PC-9 (cell line): ENCODE data around the gene SSB. TPM values are rescaled to one million over a fixed set of nuclear protein-coding genes. Genes with fewer than 3 reads are reported as not detected.
"Not testable (repeated sequence)": the region's sequence is repeated elsewhere in the genome, so short reads cannot be mapped to it uniquely, and the experiment has no call there.

Experiments used
- BruUV-seq: library from RNA; stranded (reverse); fragments of 400-500 nt; replicated peaks from 2 replicates; lab custom pipeline; 2021; lab: Mats Ljungman, UMichigan
- CTCF ChIA-PET: fragments of 300-600 bp; sonication (Branson Sonifier 250); formaldehyde crosslinking; loops from one replicate; lab custom pipeline; 2022; ENCODE audit warnings: antibody characterized with exemption; lab: Charles Lee
- POLR2A ChIA-PET: fragments of 300-600 bp; sonication (Branson Sonifier 250); formaldehyde crosslinking; loops from one replicate; lab custom pipeline; 2022; ENCODE audit warnings: antibody characterized with exemption; ENCODE audit not compliant: unreplicated experiment; lab: Charles Lee
- DNase-seq, 2 experiments: peaks; one replicate each; pipeline versions ENCODE4 v3.0.0 to v3.0.0-alpha.2; 2015 to 2022; ENCODE audit warnings: mixed read lengths in 1 of 2
- H2AFZ ChIP-seq: fragments of 200-600 bp; sonication (generic); 2 replicates; pipeline ENCODE4 v1.8.1; 2017; ENCODE audit warnings: antibody characterized with exemption
- H3F3A ChIP-seq: fragments of 200-600 bp; sonication (generic); 2 replicates; pipeline ENCODE4 v1.8.1; 2017; ENCODE audit warnings: antibody characterized with exemption, mild to moderate bottlenecking, low read depth; ENCODE audit not compliant: insufficient read depth
- H3K27ac ChIP-seq: fragments of 200-600 bp; sonication (generic); 2 replicates; pipeline ENCODE4 v1.6.1; 2016; ENCODE audit warnings: mixed run types
- H3K27me3 ChIP-seq: fragments of 200-600 bp; sonication (generic); 2 replicates; pipeline ENCODE4 v1.6.1; 2016; ENCODE audit warnings: low read depth, mixed run types; ENCODE audit not compliant: insufficient read depth
- H3K36me3 ChIP-seq: fragments of 200-600 bp; sonication (generic); 2 replicates; pipeline ENCODE4 v1.6.1; 2016; ENCODE audit warnings: low read depth, mixed run types
- H3K4me1 ChIP-seq: fragments of 200-600 bp; sonication (generic); replicated peaks from 2 replicates; pipeline ENCODE4 v1.6.1; 2016; ENCODE audit warnings: mixed run types; ENCODE audit not compliant: insufficient read depth
- H3K4me2 ChIP-seq: fragments of 200-600 bp; sonication (generic); 2 replicates; pipeline ENCODE4 v1.6.1; 2017; ENCODE audit warnings: mixed run types
- H3K4me3 ChIP-seq: fragments of 200-600 bp; sonication (generic); 2 replicates; pipeline ENCODE4 v1.6.1; 2016; ENCODE audit warnings: mixed run types
- H3K79me2 ChIP-seq: fragments of 200-600 bp; sonication (generic); 2 replicates; pipeline ENCODE4 v1.6.1; 2017; ENCODE audit warnings: low read depth, mixed run types
- H3K9me2 ChIP-seq: fragments of 200-600 bp; sonication (generic); 2 replicates; pipeline ENCODE4 v1.8.1; 2017; ENCODE audit warnings: mild to moderate bottlenecking; ENCODE audit not compliant: insufficient read depth
- H3K9me3 ChIP-seq: fragments of 200-600 bp; sonication (generic); 2 replicates; pipeline ENCODE4 v1.8.1; 2016; ENCODE audit warnings: low read depth; ENCODE audit not compliant: insufficient read depth
- H4K20me1 ChIP-seq: fragments of 200-600 bp; sonication (generic); 2 replicates; pipeline ENCODE4 v1.8.1; 2017; ENCODE audit not compliant: insufficient read depth
- EZH2 ChIP-seq: fragments of 200-600 bp; sonication (generic); IDR thresholded peaks from 2 replicates; pipeline ENCODE4 v1.8.0; 2017; ENCODE audit warnings: antibody characterized with exemption, low read depth
- intact Hi-C: fragments of 100-400 bp; cut with micrococcal nuclease; formaldehyde crosslinking; loops from one replicate; pipeline ENCODE4 v1.10.0; 2022; ENCODE audit not compliant: unreplicated experiment
- total RNA-seq: library from RNA; stranded (reverse); gene quantifications from 2 replicates; pipeline ENCODE4 v1.2.3, GENCODE V29; 2021
- TF ChIP-seq, protein P1 (sequence below): fragments of 200-600 bp; sonication (generic); conservative IDR thresholded peaks from 2 replicates; pipeline ENCODE4 v1.6.1; 2017; ENCODE audit warnings: mixed run types, antibody characterized with exemption, mild to moderate bottlenecking, moderate library complexity

SSB gene
- total RNA-seq, 1 experiment from 2014 or later, result 71.3 TPM

DNA sequence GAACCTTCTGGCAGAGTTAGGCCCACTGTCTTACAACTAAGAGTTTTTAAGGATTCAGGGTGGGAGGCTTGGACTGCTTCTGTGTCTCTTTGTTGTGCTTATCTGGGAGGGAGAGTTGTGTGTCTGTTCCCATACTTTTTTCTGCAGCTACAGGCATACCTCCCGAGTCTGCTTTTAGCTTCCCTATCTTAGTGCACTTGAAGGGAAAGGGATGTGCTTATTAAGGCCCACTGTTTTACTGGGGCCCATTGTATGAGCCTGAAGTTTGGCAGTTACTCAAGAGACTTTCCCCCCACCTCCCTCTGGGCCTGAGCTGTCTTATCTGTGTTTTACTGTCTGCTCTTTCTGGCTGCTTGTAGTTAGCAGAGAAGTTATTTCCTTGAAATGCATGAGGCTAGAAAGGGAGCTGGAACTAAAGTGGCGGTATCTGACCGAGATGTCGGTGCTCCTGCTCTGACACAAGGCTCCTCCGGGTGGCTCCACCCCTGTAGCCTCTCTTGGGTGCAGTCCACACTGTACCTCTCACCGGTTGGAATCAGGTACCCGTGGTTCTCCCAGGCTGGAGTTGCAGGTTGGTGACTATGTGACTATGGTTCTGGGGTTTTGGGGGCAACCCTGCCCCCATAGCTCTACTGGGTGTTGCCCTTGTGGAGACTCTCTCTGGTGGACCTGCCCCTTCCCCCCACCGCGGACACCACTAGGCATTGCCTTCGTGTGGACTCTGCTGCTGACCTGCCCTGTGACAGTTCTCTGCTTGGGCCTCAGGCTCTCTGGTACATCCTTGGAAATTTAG is 41.5 kb downstream of the SSB start:
- intact Hi-C loops, result no loop called here
- ChIA-PET POLR2A (no interaction called here), CTCF (no interaction called here)
- no peak overlapping the region for H2AFZ ChIP-seq
- H3K79me2 ChIP-seq, result no peaks in the 10 kb centered on the region
- no peaks in the 10 kb centered on the region for H3K36me3 ChIP-seq
- no peaks in the 10 kb centered on the region for H4K20me1 ChIP-seq
- no peak overlapping the region for H3K4me3 ChIP-seq
- H3K9me3 ChIP-seq, result no peaks in the 10 kb centered on the region
- no peaks in the 10 kb centered on the region for H3K9me2 ChIP-seq
- no TSS peak for BruUV-seq
- no peaks in the 10 kb centered on the region for H3K4me1 ChIP-seq
- no peak overlapping the region for H3K27ac ChIP-seq
- no peak for TF ChIP-seq EZH2
- TF ChIP-seq, protein P1, sequence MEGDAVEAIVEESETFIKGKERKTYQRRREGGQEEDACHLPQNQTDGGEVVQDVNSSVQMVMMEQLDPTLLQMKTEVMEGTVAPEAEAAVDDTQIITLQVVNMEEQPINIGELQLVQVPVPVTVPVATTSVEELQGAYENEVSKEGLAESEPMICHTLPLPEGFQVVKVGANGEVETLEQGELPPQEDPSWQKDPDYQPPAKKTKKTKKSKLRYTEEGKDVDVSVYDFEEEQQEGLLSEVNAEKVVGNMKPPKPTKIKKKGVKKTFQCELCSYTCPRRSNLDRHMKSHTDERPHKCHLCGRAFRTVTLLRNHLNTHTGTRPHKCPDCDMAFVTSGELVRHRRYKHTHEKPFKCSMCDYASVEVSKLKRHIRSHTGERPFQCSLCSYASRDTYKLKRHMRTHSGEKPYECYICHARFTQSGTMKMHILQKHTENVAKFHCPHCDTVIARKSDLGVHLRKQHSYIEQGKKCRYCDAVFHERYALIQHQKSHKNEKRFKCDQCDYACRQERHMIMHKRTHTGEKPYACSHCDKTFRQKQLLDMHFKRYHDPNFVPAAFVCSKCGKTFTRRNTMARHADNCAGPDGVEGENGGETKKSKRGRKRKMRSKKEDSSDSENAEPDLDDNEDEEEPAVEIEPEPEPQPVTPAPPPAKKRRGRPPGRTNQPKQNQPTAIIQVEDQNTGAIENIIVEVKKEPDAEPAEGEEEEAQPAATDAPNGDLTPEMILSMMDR, result no peak
- H3K4me2 ChIP-seq, result no peak overlapping the region
- DNase-seq, result no peak
- H3F3A ChIP-seq, result no peaks in the 10 kb centered on the region
- no peaks in the 10 kb centered on the region for H3K27me3 ChIP-seq

GRCh38 chr2:169840747-169841142 is 42.1 kb downstream of the SSB start:
- no peak overlapping the region for H3K4me2 ChIP-seq
- ChIA-PET CTCF (no interaction called here), POLR2A (no interaction called here)

GRCh38 chr2:169841625-169842024 is 43.0 kb downstream of the SSB start:
- POLR2A ChIA-PET, H3K4me2 ChIP-seq, H3K79me2 ChIP-seq, H3K4me1 ChIP-seq, BruUV-seq, H3K27me3 ChIP-seq, H3K9me2 ChIP-seq, CTCF ChIA-PET, H2AFZ ChIP-seq, intact Hi-C loops, H3K36me3 ChIP-seq, DNase-seq, H3F3A ChIP-seq, H3K4me3 ChIP-seq, H4K20me1 ChIP-seq, H3K27ac ChIP-seq, H3K9me3 ChIP-seq: not testable (repeated sequence)

More at GRCh38 chr2:169840747-169841142, 42.1 kb downstream of the SSB start:
- intact Hi-C loops, result no loop called here
- Histone ChIP-seq H3K36me3 (no peaks in the 10 kb centered on the region), H3K4me1 (no peaks in the 10 kb centered on the region), H3K27ac (no peak overlapping the region), H3F3A (no peaks in the 10 kb centered on the region), H3K9me2 (no peaks in the 10 kb centered on the region), H4K20me1 (no peaks in the 10 kb centered on the region), H2AFZ (no peak overlapping the region), H3K27me3 (no peaks in the 10 kb centered on the region), H3K4me3 (no peak overlapping the region), H3K79me2 (0 out of 2 replicates have a peak, but pooled peaks cover under 1% of the 10 kb centered on the region), H3K9me3 (no peaks in the 10 kb centered on the region)
- no peak for TF ChIP-seq EZH2
- TF ChIP-seq, protein P1, result no peak
- no TSS peak for BruUV-seq
- no peak for DNase-seq
